GM21619 (cell line): ENCODE results near the gene TSEN15.

Source experiments
- ATAC-seq: cut with Tn5 transposase; IDR thresholded peaks from one replicate; pipeline ENCODE4 v1.9.1; 2021; ENCODE audit not compliant: unreplicated experiment

The TSEN15 gene

DNA sequence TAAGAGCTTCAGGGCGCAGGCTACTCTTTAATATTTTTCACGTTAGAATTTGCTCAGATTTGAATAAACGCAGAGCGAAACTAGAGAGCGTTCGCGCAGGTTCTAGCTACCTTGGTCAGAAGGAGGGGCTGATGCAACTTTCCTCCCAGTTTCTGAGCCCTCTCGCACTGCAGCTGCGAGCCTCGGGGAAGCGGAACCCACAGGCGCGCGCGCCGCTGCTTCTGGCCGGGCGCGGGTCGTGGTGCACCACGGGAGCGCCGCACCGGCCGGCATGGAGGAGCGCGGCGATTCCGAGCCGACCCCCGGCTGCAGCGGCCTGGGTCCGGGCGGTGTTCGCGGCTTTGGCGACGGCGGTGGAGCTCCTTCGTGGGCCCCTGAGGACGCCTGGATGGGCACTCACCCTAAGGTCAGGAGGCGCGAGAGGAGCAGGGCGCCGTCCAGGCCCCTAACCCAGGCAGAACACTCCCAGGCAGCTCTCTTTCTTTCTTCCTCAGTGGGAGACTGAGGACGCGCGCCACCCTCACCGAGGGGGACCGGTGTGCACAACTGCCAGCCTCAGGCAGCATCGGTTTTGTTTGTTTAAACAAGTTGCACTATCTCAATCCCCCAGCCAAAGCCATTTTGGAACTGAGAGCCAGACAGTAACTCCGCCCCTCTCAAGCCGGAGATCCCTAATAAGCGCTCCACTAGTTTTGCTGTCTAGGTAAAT lies at the start of gene TSEN15:
Gene TSEN15, plus strand, starts transcription at position 246 of the 709 bp plus-strand sequence. Its CDS starts 26 bp downstream, at position 272.
- ATAC-seq, result peak; percentile 98

GRCh38 chr1:184002071-184002470 lies 49.5 kb upstream of the TSEN15 start:
- no peak for ATAC-seq

DNA sequence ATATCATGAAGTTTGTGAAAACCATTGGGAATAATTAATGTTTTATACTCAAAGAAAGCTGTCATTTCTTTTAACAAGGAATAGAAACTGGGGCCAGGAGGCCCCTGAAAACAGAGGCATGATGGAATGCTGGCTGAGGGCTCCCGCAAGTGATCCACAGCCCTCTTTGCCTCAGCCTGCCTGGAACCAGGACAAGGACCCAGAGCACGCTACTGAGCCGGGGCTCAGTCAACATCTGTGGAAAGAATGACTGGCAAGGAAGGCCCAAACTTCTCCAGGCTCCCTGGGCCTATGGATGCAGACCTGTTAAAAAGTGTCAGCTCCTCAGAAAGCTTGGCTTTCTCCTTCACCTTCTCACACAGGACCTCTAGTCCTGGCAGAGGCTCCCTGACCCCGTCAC lies 46.6 kb upstream of the TSEN15 start:
- ATAC-seq, result no peak

- no peak for ATAC-seq
These were observed 46.0 kb upstream of the TSEN15 start for GRCh38 chr1:184005506-184005905.

GRCh38 chr1:184010788-184011187 lies 40.7 kb upstream of the TSEN15 start:
- no peak for ATAC-seq

DNA sequence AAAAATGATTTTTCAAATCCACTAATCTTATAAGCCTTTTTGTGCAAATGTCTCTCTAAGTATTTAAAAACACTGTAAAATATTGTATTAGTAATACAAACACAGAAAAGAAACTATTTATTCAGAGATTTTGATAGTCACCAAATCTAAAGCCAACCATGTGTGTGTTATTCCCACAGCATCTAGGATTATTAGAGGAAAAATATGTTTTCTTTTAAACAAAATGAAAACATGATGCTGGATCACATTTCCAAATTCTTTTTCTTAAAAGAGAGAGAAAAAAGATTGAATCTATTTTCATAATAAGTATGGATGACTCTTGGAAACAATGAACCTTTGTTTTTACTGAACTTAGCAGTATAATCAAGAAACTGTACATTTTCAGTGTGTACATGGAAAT lies 39.3 kb upstream of the TSEN15 start:
- ATAC-seq, result no peak

GRCh38 chr1:184014271-184014670 lies 37.3 kb upstream of the TSEN15 start:
- ATAC-seq, result no peak

DNA sequence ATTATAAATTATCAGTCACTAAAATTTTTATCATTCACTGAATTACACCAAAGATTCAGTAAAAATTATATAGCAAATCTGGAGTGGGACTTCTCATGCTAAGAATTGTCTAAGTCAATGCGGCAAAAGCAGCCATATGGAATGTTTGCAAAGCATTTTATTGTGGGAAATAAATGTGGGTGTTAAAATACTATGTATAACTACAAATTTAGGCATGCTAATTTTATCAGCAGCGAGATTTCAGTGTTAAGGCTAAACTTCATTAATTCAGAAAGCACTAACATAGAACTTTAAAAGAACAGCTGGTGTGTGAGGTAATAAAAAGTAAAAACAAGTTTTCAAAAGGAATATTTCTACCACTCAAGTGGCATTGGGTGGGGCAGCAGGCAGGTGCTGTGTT lies 35.4 kb upstream of the TSEN15 start:
- no peak for ATAC-seq

GRCh38 chr1:184017306-184017705 lies 34.2 kb upstream of the TSEN15 start:
- ATAC-seq, result no peak

- no peak for ATAC-seq
These were observed 32.9 kb upstream of the TSEN15 start for GRCh38 chr1:184018622-184019021.

GRCh38 chr1:184019069-184019468 lies 32.5 kb upstream of the TSEN15 start:
- no peak for ATAC-seq

DNA sequence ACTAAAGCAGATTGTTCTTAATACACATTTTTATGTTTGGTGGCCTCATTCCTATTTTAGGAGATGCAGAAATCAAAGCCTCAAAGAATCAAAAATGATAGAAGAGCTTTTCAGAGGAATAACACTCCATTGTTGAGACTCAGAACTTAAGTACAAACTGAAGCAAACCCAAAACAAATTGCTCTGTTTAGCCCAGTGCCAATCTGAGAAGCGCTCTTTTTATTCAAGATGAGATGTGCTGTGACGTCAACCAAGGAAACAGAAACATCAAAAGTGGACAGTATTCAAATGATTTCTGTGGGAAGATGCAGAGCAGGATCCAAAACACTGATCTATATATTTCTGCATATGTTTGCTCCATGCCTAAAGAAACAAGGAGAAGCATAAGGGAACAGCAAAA lies 32.0 kb upstream of the TSEN15 start:
- ATAC-seq, result no peak

- ATAC-seq, result no peak
These were observed 31.2 kb upstream of the TSEN15 start for GRCh38 chr1:184020328-184020727.

- ATAC-seq, result no peak
These were observed 30.7 kb upstream of the TSEN15 start for GRCh38 chr1:184020855-184021254.

DNA sequence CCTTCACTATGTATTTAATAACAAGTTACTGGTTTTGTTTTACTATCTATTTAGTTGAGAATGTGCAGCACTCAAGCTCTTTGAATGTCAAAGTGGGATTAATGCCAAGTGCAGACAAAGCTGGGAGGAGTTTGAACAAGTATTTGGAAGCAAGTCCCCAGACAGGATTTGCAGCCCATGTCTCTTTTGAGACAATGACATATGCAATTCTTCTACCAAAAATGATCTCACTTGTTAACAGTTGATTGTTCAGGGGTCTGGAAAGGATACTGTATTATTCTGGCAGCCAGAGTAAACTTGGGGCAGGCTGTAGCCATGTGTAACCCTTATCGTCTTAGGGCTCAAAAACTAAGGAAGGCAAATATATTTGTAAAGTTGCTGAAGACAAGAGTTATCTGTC lies 29.8 kb upstream of the TSEN15 start:
- ATAC-seq, result no peak

DNA sequence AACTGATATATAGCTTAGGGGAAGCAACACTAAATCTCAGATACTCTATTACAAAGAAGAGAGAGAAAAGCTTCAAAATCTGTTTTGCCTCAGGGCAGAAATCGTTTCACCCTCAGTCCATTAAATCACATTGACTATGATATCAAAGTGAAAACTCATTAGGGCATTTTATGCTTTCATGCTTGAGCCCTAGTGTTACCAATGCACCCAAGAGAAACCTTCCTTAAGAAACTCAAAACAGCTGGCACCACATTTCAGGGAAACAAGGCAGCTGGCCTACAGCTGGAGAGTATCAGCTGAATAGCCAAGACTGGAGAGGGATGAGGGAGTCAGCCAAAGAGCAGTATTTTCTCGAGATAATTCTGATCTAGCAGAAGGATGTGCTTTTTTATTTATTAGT lies 28.9 kb upstream of the TSEN15 start:
- no peak for ATAC-seq

- no peak for ATAC-seq
These were observed 28.4 kb upstream of the TSEN15 start for GRCh38 chr1:184023171-184023570.

DNA sequence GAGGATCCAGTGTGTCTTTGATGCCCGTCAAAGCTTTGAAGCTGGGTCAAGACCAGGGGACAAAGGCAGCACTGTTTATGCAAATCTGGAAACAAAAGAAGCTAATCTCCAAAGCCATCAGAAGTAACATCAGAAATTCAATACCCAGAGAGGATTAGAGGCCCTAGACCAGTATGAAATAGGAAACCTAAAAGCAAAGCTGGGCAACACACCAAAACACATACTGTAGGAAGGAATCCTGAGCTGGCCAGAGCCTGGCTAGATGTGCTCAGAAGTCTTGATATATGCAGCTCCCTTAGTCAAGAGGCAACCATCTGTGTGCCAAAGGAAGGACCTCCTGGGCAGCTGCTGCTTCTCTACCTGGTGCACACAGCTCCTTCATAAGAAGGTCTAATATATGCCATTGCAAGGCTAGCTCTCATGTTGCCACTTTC lies 26.3 kb upstream of the TSEN15 start:
- no peak for ATAC-seq

GRCh38 chr1:184027826-184028695 lies 23.5 kb upstream of the TSEN15 start:
- no peak for ATAC-seq

DNA sequence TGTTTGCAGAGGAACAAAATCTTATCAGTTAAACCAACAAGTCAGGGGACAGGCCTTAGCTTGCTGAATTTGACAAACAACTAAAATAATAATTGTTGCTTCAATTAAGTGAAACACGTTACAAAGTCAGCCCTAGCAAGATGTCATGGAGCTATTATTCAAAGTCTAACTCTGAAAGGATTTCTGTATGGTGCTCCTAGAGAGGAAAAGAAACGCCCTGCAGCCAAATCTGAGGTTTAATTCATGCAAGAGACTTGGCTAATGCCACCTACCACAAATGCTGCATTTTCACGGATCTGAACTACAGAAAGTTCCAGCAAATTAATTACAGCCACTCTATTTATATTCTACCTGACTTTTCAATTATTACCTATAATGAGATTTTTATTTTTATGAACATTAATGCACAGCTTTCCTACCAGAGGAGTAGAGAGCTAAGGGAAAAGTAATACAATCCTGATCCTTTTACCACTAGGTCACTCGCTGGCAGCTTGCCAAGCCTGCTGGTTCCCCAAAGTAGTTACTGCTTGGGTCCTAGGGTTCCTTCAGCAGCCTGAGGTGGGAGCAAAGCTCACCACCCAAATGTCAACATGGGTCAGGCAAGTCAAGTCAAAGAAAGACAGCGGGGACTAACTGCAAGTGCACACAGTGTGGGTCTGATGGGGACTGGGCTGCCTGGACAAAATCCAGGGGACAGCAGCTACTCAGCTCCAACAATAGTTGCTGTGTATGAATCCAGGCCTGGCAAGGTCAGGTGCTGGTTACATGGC lies 22.5 kb upstream of the TSEN15 start:
- no peak for ATAC-seq

- no peak for ATAC-seq
These were observed 21.0 kb upstream of the TSEN15 start for GRCh38 chr1:184030433-184031091.
